HG03442 (cell line): ENCODE data around the gene ANO8.
"Not testable (repeated sequence)": the region's sequence is repeated elsewhere in the genome, so short reads cannot be mapped to it uniquely, and the experiment has no call there.

Experiments
- ATAC-seq: cut with Tn5 transposase; IDR thresholded peaks from one replicate; pipeline ENCODE4 v1.9.1; 2021; ENCODE audit warnings: mild to moderate bottlenecking, moderate library complexity; ENCODE audit not compliant: unreplicated experiment

ANO8 gene

GRCh38 chr19:17312189-17313113 is 22.2 kb downstream of the ANO8 start:
- no peak for ATAC-seq

- no peak for ATAC-seq
These were observed 23.0 kb downstream of the ANO8 start for GRCh38 chr19:17311455-17312188.

- no peak for ATAC-seq
These were observed 24.6 kb downstream of the ANO8 start for GRCh38 chr19:17309965-17310461.

- peak; percentile 52 for ATAC-seq
These were observed 25.3 kb downstream of the ANO8 start, which contains the start of gene DDA1 for GRCh38 chr19:17309198-17309964. DDA1 (plus strand) TSS chr19:17309563; CDS start chr19:17309655, 92 bp downstream.

- ATAC-seq: no peak
These were observed 26.7 kb downstream of the ANO8 start for GRCh38 chr19:17307876-17308377.

- no peak for ATAC-seq
These were observed 28.4 kb downstream of the ANO8 start for GRCh38 chr19:17306285-17306714.

GRCh38 chr19:17305517-17306284 is 29.0 kb downstream of the ANO8 start, which contains the start of gene MRPL34:
MRPL34 (plus strand) TSS chr19:17305872; CDS start chr19:17305893, 21 bp downstream.
- peak; percentile 68 for ATAC-seq

GRCh38 chr19:17305216-17305516 is 29.5 kb downstream of the ANO8 start:
- no peak for ATAC-seq

- ATAC-seq: no peak
These were observed 30.1 kb downstream of the ANO8 start for GRCh38 chr19:17304386-17305215.

- no peak for ATAC-seq
These were observed 30.8 kb downstream of the ANO8 start for GRCh38 chr19:17303940-17304267.

- ATAC-seq: peak; percentile 50
These were observed 31.3 kb downstream of the ANO8 start, which contains the start of gene ABHD8 for GRCh38 chr19:17303167-17303939. ABHD8 (minus strand) TSS chr19:17303425; CDS start chr19:17301616, 1,809 bp downstream.

- no peak for ATAC-seq
These were observed 32.1 kb downstream of the ANO8 start for GRCh38 chr19:17302391-17303166.

- no peak for ATAC-seq
These were observed 33.5 kb downstream of the ANO8 start for GRCh38 chr19:17300992-17301619.

GRCh38 chr19:17296976-17297375 is 37.7 kb downstream of the ANO8 start:
- ATAC-seq: no peak

- ATAC-seq: no peak
These were observed 38.4 kb downstream of the ANO8 start for GRCh38 chr19:17296273-17296672.

GRCh38 chr19:17295551-17295950 is 39.1 kb downstream of the ANO8 start:
- ATAC-seq: not testable (repeated sequence)
